ENCODE measurements around the gene POFUT2.
"Not testable (repeated sequence)": the region's sequence is repeated elsewhere in the genome, so short reads cannot be mapped to it uniquely, and the experiment has no call there.

The POFUT2 gene

DNA sequence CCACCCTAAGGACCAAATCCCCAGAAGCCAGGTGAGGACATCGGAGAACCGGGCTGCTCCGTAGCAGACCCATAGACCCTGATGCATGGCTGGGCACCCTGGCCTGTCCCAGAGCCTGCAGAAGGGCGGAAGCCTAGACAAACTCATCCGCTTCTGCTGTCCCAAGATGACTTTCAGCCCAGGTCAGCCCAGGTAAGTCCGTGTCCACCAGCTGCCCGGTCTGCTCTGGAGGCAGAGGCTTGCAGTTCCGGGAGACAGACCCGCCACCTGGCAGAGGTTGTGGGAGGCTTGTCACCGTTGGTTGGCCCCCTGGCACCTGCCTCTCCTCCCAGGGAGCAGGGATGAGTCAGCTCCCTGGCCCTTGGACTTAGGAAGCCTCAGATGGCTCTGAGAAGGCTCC, 22.8 kb upstream of the POFUT2 start:
- DNase-seq (ENCODE audit: low read depth in 2 of 2) = no peak

DNA sequence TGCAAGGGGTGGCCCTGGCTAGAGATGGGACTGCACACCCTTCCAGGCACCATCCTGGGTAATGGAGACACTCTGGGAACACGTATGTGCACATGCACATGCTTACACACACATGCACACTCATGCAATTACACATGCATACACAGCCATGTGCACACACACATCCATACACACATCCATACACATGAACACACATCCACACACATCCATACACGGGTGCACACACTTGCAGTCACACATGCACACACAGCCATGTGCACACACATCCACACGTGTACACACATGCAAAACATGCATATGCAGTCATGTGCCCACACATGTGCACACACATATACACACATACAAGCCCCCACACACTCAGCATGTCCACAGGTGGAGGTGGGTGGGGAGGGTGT, 22.3 kb upstream of the POFUT2 start:
- DNase-seq (ENCODE audit: low read depth in 2 of 2) = no peak

DNA sequence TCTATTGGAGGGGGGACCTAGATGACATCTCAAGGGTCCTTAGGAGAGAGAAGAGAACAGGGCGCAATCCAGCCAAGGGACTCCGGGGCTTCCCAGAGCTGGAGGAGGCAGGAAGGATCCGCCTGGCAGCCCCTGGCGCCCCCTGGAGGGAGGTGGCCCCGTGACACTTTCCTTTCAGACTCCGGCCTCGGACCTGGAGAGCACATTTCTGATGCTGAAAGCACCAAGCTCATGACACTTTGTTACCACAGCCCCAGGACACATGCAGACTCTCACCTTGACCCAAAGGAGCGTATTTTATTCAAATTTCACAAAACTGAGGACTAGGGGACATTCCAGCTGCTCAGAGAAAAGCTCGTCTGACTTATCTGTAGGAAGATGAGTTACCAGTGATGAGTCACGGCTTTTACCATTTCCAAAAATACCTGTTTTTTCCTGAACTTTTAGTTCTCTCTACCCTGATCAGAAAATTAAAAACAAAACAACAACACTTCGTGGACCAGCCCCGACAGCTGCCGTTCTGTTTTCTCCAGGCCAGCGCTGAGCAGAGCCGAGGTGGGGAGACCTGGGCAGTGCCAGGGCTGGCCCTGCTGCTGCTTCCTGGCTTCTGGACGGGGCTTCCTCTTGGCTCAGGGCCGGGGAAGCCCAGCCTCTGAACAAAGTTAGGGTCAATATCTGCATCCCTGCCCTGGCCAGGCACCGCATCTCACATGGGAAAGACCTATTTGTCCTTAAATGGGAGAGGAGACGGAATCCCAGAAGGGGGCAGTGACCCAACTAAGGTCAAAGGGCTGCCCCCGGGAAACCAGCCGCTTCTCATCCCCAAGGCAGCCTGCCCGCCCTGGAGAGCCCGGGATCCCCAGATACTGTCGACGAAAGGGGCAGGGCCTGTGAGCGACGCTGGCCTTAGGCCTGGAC, 21.6 kb upstream of the POFUT2 start:
- DNase-seq (ENCODE audit: low read depth in 2 of 2) = peak in 1 of 2 donors; percentile 51

DNA sequence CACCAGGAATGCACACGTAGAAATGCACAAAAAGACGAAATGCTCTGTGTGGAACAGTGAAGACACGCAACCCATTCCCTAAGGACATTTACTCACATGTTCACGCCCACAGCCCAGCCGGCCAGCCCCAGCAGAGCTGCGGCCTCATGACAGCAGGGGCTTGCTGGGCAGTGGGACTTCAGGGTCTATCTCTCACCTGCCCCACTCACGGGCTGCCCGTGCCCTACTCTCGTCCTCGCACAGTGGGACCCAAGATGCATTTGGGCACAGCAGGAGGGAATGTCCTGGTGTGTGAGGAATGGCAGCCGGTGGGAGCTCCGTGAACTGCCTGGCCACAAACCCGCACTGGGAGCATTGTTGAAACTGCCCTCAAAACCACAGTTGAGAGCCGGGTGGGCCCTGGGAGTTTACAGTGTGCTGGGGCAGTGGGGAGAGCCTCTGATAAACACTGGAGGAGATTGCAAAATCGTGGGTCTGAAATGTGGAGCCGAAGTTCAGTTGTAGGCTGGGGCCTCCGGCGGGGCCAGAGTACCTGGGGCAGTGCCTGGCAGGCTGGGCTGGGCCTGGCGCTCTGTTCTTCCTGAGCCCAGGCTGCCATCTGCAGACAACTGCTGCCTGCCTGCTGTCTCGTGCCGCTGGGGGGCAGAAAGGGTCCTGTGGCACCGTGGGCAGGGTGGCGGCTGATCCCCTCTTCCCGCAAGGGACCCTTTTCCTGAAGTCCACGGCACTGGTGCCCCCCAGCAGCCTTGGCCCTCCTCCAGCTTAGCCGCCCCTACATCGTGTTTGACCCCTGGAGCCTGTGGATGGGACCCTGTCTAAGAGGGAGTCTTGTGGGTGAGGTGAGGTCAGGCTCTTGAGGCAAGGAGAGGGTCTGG, 20.7 kb upstream of the POFUT2 start:
- DNase-seq (ENCODE audit: low read depth in 2 of 2) = no peak

DNA sequence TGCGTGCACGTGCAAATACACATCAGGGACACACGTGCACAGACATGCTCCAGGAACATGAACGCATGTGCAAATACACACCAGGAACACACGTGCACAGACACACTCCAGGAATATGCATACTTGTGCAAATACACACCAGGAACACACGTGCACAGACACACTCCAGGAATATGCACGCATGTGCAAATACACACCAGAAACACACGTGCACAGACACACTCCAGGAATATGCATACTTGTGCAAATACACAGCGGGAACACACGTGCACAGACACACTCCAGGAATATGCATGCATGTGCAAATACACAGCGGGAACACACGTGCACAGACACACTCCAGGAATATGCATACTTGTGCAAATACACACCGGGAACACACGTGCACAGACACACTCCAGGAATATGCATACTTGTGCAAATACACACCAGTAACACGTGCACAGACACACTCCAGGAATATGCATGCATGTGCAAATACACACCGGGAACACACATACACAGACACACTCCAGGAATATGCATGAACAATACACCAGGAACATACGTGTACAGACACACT, 20.0 kb upstream of the POFUT2 start:
- not testable (repeated sequence) for DNase-seq (ENCODE audit: low read depth in 2 of 2)

DNA sequence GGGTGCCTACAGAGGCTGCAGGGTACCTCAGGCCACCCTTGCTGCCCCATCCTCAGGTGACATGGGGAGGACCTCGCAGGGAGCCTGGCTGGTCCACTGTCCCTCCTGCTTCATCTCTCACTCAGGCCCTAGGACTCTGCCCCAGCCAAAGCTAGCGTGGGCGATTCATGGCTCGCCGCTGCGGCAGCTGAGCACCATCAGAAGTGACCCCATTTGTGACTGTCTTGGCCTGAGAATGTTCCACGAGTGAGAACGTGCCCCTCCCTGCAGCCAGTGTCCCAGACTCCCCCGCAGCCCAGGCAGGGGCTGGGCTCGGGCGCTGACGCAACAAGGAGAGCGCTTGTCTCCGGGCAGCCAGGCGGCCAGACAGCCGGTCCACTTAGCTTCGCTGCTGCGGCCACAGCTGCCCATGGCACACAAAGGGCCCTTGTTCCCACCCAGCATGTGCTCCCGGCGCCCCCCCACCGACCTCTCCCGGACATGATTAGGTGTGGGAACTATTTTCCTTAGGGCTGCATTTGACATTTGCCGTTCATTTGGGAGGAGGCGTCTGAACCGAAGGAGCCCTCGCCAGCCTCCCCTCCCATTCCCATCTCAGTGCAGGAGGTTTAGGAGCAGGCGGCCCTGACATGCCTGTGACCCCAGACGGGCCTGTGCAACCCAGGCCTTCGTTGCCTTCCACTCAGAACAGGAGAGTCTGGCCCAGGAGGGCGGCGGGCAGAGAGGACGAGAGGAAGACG, 19.3 kb upstream of the POFUT2 start:
- no peak for DNase-seq (ENCODE audit: low read depth in 2 of 2)

DNA sequence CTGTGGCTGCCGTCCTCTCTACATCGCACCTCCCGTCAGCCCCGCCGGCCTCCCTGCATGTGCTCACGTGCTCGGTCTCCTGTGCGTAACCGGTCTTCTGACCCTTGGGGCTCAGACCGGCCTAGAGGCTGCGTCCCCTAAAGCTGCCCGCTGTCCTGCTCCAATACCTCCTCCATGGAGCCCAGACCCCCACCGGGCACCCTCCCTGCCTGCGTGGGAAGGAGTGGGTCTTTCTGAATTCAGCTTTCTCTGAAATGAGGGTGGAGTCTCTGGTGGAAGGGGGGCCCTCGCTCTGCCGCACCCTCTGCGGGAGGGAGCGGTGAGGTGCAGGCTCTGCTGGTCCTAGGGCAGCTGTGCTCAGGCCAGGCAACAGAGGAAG, 18.7 kb upstream of the POFUT2 start:
- no peak for DNase-seq (ENCODE audit: low read depth in 2 of 2)

DNA sequence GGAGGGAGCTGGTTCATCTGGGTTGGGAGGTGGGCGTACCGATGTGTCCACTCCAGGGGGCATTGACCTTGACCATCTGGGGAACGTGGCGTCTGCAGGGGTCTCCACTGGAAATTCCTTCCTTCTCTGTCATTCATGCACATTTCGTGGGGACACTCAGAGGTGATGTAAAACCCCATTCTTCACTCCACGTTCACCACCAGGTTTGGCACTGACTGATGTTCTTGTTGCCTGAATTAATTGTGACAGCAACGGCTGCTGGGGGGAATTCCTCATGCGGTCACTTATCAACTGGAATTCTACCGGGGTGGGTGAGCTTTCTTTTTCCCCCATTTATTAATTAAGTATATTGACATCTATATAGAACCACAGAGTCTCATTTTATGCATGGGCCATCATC, 18.1 kb upstream of the POFUT2 start:
- DNase-seq (ENCODE audit: low read depth in 2 of 2) = no peak

DNA sequence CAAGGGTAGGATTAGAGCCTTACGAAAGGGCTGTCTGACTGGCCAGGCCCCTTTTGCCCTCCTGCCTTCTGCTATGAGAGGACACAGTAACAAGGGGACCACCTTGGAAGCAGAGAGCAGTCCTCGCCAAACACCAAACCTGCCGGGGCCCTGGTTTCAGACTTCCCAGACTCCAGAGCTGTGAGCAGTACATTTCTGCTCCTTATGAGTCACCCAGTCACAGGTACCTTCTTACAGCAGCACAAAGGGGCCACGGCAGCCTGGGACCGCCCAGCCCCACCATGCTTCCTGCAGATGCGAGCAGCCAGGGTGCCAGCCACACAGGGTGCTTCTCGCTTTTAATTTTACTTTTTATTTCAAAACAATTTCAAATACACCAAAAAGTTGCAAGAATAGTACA, 17.2 kb upstream of the POFUT2 start:
- no peak for DNase-seq (ENCODE audit: low read depth in 2 of 2)

DNA sequence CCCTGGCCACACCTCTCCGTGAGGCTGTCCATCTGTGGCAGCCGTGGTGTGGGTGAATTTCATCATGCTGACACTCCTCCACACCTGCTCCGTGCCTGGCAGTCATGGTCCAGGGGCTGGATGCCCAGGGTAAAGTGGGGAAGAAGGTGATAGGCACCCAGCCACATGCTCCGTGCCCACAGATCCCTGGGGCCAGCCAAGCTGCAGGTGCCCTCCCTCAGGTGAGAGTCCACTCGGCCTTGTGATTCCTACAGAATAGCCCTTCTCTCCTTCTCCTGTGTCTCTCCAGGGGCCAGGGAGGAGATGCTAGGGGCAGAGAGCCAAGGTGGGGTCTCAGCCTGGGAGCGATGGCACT, 16.8 kb upstream of the POFUT2 start:
- no peak for DNase-seq (ENCODE audit: low read depth in 2 of 2)

DNA sequence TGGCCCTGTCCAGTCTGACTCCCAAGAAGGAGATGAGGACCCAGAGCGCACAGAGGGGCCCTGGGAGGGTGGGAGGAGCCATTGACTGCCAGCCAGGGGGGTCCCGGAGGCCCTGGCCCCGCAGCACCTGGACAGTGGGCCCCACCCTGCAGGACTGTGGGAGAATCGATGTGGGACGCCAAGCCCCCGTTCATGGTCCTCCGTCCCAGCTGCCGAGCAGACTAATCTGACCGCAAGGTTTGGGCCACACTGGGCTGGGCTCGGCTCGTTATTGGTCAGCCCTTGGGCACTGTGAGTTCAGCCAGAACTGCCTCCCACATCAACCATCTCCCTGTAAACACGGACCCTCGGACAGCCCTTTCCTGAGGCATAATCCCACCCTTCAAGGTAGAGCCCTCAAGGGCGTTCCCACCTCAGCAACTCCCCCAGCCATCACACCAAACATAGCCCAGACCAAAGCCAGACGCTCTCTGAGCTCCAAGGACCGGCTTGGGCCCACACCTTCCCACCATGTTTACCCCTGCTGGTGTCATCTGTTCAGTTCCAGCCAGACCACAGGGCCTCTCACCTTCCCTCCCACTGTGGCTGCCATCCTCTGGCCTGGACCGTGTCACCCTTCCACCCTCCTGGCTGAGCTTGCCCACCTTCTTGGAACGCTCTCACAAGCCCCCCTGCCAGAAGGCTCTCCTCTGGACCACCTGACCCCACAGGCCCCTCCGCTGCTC, 16.2 kb upstream of the POFUT2 start:
- DNase-seq (ENCODE audit: low read depth in 2 of 2) = no peak

DNA sequence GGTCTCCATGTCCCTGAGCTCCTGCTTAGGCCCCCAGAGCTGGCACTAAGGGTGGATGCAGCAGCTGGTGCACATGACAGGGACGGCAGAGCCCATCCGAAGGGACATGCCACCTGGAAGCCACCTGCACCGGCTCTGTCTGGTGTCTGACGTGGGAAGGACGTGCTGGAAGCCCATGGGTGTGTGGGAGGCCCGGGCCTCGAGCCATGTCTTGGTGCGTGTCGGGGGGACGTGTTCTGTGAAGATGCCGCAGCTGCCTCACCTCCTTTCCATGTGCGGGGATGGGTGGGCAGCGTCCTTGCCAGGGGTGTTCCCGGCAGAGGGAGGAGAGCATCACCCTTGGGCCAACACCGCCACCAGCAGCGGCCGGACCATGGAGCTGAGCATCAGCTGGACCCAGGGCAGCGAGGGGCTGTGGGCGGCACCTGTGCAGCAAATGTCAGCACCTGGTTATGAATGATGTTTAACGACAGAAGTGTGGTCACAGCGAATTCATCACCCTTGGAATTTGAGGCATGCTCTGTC, 15.5 kb upstream of the POFUT2 start:
- no peak for DNase-seq (ENCODE audit: low read depth in 2 of 2)

DNA sequence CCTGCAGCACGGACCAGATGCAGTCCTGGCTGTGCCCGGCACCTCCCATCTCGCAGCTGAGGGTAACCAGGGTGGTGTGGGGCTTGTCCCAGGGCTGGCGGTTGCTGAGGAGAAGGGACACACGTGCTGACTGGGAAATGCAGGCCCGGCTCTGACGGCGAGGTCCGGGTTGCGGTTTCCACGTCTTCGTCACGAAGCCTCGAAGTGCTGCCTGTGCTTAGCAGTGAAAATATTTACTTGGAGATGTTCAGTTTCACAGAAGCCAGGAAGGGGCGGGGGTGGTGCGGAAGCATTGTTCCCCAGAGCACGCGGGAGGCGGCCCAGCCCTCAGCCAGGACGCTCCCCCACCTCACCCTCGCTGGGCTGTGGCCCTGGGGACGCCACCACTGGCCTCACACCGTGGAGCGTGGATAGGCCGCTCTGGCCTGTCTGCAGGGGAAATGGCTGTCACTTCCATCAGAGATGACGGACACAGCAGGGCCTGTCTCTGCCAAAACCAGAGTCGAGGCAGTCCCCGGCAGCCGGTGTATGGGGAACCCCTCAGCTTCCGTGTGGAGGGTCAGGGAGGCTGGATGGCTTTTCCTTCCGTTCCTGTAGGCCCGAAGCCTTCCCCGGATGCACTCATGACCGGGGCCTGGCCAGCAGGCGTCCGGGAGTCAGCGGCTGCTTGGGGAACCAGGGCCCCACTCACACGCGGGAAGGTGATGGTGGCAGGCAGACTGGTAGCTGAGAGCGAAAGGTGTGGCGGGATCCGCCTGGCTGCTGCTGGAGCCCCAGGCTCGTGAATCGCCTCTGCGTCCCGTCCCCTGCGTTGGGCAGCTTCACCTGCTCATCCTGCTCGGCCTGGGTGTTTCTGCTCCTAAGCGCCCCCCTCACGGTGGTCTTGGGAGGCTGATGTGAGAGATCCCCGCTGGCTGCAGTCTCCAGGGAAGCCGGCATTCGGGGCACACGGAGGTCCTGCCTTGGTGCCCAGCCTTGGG, 14.7 kb upstream of the POFUT2 start:
- DNase-seq (ENCODE audit: low read depth in 2 of 2) = peak in 1 of 2 donors; percentile 17

DNA sequence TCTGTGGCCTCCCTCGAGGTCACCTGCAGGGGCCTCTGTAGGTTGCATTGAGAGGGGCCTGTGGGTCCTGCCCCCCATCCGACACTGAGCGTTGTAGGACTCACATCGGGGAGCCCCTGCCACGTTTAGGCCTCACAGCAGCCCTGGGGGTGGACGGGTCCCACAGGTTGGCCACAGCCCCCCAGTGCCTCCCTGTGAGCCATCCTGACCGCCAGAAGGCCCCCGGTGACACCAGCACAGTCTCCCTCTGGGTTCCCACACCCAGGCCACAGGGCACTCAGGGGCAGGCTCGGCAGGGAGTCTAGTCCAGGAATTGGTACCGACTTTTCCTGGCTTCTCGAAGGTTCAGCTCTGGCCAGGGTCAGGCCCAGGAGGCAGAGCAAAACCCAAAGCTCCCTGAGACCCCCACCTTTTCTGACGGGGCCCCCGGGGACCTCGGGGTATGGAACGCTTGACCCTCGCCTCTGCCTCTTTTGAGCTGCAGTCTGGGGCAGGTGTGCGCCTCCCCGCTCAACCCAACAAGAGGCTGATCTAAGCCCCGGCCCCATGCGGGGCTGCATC, 13.9 kb upstream of the POFUT2 start:
- DNase-seq (ENCODE audit: low read depth in 2 of 2) = no peak

DNA sequence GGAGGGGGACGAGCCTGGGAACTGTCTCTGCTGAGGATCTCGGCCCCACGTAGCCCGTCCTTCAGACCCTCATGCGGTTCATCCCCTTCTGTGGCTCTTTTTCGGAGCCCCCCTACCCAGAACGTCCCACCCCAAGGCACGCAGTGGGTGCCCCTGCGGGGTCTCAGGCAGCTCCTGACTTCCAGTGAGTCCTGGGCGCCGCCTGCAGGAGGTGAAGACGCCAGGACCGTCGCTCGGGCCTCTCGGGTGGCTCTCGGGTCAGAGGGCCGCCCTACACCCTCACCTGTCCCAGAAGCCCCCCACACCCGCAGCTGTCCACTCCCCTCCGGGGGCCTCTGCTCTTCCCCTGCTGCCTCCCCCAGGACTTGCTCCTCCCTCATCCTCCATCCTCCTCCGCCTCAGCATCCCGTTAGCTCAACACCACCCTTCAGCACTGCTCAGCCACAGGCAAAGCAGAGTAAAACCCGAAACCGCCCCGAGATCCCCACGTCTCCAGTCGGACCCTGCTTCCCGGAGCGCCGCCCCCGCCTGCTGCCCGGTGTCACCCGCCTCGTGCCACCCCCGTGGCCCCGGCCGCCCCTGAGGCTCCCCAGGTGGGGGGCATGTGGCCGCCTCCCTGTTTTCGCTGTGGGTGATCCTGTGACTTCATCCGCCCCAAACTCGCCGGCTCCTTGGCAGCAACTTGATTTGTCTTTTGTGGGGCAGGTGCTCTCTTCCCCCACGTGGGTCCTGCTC, 13.3 kb upstream of the POFUT2 start:
- DNase-seq (ENCODE audit: low read depth in 2 of 2) = no peak

DNA sequence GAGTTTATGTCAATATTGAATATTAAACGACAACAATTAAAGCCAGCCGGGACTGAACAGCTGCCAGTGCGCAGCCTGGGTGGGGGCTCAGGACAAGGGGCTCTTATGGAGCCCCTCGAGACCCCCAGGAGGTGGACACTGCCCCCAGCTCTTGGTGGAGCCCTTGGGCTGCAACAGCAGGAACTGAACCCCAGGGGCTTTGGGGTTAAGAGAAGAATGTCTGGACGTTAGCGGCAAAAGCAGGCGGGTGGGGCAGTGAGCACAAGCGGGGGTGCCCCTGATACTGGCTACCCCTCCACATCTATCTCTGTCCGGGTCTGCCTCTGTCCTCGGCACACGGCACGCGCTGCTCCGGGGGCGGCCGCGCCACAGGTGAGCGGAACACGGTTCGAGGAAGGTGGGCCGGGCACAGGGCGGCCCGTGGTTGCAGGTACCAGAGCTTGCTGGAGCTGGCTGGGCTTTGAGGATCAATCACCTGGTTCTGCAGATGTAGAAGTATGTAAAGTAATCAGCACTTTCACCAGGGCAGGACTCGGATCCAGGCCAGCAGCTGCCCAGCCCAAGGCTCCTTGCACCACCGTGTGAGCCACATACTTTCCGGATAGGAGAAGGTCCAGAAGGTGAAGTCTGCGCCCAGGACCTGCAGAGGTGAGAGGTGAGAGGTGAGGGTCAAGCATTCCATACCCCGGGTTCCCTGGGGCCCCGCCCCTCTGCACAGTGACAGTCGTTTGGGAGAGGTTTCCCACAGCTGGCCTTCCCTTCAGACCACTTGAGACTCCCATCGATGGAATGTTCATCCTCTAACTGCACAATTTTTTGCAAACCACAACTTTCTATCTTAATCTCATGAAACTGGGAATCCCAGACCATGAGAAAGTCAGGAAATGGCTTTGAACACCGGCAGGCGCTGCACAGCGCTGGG, 12.4 kb upstream of the POFUT2 start:
- DNase-seq (ENCODE audit: low read depth in 2 of 2) = no peak

DNA sequence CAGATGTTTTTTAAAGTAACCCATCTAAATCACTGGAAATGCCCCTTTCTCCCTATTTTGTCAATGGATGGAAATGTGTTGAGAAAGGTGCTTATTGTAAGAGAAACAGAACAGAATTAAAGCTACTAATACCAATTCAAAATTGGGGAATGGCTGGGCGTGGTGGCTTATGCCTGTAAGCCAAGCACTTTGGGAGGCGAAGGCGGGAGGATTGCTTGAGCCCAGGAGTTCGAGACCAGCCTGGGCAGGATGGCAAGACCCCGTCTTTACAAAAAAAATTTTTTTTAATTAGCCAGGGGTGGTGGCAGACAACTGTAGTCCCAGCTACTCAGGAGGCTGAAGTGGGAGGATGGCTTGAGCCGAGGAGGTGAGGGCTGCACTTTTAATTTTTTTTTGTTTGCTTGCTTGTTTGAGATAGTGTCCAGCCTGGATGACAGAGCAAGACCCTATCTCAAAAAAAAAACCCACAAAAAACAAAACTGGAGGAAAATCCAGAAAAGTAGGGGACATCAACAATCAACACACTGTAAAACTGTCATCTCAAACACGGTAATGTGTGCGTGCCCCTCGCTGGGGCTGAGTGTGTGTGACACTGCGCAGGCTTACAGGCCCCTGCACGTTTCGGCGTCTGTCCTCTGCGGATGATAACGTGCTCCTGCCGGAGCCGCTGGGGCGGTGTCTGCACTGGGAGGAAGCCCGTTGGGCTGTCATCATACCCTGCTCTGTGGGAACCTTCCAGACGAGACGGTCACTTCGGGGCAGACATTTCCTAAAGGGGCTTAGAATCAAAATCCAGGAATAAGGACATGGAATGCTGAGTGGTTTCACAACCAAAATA, 11.6 kb upstream of the POFUT2 start:
- DNase-seq (ENCODE audit: low read depth in 2 of 2) = no peak
